Mesenteric fat pad (tissue), 1 donor: ENCODE results near the gene MET. TPM values are rescaled to one million over a fixed set of nuclear protein-coding genes. Genes with fewer than 3 reads are reported as not detected.
"Not testable (repeated sequence)": the region's sequence is repeated elsewhere in the genome, so short reads cannot be mapped to it uniquely, and the experiment has no call there.

ENCODE experiments used
- DNase-seq: peaks from one replicate; pipeline ENCODE4 v3.0.0-alpha.2; 2020; ENCODE audit warnings: low spot score
- total RNA-seq: library from RNA; stranded (reverse); fragmentation: NEBNext Ultra II Directional; extraction: Animal tissue kit (Norgen Biotek cat#: 25700); gene quantifications from one replicate; pipeline ENCODE4 v1.2.1, GENCODE V29; 2021
- donor health status: DM: yes; HTN: yes; CAD: no.

Gene MET
- total RNA-seq, 1 donor from 2014 or later: 18.4 TPM

DNA sequence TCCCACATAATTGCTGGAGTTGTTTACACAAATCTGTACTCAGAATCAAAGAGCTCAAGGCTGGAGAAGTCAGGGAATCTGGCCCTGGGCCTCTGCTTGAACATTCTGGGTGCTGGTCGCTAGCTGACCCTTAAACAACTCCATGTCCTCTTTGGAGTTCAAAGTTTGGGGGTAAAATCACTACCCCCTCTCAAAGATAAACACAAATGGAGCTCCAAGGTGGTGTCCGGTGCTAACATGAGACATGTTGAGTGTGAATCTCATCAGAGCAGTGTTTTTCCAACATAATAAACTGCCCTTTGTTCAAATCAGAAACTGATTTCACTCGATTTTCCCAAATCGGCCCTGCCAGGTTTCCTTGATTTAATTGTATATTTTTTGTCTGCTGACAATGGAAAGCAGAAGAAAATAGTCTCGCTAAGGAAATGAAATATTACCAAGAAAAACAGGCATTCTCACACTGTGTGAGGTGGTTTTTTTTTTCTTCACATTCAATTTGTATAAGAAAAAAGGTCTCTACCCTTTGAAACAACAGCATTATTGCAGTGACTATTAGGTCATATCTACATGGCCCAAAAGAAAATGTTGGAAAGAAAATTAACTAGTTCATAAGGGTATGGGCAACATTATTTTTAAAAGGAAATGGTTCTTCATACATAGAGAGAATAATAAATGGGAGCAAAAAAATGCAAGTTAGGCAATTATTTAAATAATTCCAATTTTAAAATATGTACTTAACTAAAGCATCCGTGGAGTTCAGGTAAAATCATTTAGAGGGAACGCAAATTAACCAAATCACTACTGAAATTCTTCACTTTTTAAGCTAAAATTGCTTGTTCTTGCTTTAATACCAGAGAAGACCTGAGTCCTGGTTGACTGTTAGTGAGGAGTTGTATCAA lies 134.3 kb downstream of the MET start:
- no peak for DNase-seq

DNA sequence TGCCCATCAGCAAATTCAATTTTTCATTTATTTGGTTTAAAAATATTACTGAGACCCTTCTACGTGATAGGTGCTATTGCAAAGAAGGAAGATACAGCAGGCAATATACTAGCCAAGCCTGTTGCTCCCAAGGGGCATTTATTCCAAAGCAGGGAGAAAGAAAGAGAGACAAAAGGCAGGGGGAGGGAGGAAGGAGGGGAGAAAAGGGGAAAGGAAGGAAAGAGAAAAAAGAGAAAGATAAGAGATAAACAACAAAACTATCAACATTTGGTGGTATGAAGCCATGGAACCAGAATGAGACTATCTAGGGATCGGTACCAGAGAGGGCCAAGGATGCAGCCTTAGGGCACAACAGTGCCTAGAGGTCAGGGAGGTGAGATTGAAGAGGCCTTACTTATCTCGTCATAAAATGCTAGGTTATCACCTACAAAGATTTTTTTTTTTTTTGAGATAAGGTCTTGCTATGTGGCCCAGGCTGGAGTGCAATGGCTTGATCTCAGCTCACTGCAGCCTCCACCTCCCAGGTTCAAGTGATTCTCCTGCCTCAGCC lies 135.1 kb downstream of the MET start:
- DNase-seq: no peak

DNA sequence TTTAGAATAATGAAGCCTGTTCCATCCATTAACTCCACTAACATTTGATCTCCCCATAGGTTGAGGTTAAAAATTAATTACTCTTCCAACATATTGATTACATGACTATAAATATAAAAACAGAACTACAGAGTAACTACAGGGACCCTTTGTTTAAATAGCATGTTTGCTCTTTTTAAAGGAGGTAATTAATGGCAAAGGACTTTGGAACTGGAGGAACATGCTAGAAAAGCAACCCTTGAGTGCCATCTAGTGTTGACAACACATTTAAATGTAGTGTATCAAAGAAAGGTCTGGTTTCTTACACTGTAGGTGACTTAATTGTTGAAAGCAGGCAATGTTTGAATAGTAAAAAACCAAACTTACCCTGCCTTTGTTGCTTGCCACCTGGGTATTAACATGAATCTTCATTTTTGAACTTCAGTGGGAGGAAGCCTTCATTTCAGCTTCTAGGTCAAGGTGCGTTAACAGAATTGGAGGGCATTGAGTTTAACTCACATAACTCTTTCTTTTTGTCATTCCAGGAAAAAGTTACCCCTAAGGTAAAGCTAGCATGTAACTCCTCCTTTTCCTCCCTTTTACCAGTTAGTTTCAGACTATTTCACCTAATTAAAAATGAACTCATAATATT lies 137.8 kb downstream of the MET start:
- DNase-seq: no peak

DNA sequence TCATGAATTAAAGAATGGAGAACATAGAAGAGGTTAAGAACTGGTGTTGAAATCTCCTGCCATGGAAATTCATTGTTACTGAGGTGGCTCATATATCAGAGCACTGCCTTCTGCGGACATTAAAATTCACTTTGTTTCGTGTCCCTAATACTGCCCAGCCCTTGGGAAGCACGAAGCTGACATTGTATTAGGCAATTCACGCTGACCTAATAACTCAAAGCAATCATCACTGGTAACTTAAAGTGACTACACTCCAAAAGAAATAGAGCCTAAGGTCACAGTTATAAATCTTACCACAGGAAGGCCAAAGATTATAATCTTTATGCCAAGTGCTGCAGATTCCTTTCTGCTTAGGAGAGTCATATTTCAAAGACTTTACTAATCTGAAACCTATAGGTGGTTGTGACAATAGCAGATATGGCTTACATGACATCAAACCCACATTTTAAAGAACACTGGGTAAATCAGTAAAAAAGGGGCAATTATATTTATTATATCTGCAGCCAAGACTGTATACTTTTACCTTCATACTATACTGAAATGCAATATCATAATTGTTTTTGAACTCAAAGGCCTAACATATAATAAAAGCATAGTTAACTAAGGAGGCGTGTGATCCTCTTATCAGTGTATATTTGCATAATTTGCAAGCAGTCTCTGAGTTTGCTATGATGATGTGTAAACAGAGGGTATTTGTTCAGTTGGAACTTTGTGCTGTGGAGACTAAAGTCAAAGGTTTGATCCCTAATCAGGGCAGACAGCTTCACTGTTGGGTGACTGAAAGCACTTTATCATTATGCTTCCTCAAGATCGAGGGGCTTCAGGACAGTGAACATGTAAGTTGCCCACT lies 138.5 kb downstream of the MET start:
- DNase-seq: no peak

DNA sequence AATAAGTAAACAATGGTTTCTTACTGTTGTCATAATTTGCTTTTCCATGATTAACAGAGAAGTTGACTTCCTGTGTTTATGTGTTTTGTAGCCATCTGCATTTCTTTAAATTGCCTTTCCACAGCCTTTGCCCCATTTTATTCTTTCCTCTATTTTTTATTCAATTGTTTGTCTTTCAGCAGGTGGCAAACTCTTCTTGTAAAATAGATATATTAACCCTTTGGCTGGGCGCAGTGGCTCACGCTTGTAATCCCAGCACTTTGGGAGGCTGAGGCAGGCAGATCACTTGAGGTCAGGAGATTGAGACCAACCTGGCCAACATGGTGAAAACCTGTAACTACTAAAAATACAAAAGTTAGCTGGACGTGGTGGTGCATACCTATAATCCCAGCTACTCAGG lies 139.8 kb downstream of the MET start:
- DNase-seq: no peak

DNA sequence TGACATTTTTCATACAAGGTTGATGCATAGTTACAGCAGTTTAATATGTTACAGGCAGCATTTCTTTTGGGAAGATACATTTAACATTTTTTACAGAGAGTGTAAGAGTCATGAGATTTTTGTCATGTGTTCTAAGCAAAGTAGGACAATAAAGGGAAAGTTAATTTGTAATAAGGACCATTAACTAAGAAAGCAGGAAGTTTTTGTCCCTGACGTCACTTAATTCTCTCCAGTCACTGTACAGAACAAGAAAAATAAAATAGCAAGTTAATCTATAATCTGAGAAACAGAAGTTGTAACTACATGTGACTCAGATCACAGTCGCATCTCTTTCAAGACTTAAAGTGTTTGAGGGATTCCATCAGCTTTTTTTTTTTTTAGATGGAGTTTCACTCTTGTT lies 140.9 kb downstream of the MET start:
- no peak for DNase-seq

DNA sequence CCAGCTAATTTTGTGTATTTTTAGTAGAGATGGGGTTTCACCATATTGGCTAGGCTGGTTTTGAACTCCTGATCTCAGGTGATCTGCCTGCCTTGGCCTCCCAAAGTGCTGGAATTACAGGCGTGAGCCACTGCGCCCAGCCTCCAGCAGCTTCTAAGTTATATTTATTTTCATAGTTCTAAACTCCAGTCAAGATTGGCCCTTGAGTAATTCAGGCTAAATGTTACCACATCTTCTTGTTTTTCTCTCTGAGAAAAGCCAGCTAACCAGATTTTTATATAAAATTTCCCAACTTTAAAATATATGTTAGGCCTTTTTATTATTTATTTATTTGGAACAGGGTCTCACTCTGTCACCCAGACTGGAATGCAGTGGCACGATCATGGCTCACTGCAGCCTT lies 141.4 kb downstream of the MET start:
- not testable (repeated sequence) for DNase-seq

DNA sequence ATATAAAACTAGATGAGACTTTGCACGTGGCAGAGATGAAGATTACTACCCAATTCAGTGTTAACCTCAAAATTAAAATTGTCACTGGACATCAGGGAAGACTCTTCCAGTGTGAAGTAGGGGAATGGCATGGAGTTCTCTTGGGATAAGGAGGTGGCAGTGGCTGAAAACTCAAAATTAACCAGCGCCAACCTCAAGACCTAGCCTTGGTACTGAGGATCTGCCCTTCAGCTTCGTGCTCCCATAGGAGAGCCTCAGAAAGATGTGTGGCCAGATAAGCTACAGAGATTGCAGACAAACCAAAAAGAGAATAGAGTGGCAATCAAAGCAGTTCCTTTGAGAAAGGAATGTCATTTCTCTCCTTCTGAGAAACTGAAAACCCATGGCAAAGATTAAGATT lies 143.0 kb downstream of the MET start:
- no peak for DNase-seq

DNA sequence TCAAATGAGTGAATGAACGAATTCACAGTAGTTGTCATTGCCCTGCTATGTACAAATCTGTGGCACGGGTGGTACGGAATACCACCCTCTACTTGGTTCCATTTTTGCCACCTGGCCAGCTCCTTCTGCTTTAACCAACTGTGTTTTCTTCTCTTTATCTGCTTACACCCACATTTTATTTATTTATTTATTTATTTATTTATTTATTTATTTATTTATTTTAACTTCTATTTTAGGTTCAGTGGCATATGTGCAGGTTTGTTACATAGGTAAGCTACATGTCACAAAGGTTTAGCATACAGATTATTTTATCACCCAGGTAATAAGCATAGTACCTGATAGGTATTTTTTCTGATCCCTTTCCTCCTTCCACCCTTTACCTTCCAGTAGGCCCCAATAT lies 148.2 kb downstream of the MET start:
- DNase-seq: no peak

DNA sequence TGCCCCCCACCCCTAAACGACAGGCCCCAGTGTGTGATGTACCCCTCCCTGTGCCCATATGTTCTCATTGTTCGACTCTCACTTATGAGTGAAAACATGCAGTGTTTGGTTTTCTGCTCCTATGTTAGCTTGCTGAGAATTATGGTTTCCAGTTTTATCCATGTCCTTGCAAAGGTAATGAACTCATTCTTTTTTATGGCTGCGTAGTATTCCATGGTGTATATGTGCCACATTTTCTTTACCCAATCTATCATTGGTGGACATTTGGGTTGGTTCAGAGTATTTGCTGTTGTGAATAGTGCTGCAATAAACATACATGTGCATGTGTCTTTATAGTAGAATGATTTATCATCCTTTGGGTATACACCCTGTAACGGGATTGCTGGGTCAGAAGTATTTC lies 149.7 kb downstream of the MET start:
- DNase-seq: not testable (repeated sequence)

DNA sequence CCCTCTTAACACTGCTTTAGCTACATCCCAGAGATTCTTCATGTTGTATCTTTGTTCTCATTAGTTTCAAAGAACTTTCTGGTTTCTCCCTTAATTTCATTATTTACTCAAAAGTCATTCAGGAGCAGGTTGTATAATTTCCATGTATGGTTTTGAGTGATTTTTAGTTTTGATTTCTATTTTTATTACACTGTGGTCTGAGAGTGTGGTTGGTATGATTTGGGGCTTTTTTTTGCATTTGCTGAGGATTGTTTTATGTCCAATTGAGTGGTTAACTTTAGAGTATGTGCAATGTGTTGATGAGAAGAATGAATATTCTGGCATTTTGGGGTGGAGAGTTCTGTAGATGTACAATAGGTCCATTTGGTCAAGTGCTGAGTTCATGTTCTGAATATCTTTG lies 152.5 kb downstream of the MET start:
- no peak for DNase-seq

DNA sequence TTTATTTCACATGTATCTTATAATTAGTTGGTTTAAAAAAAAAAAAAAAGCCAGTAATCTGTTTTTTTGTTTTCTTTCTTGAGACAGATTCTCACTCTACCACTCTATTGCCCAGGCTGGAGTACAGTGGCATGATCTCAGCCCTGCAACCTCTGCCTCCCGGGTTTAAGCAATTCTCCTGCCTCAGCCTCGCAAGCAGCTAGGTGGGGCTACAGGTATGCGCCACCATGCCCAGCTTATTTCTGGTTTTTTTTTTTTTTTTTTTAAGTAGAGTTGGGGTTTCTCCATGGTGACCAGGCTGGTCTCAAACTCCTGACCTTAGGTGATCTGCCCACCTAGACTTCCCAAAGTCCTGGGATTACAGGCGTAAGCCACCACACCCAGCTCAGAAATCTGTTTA lies 156.3 kb downstream of the MET start:
- no peak for DNase-seq

DNA sequence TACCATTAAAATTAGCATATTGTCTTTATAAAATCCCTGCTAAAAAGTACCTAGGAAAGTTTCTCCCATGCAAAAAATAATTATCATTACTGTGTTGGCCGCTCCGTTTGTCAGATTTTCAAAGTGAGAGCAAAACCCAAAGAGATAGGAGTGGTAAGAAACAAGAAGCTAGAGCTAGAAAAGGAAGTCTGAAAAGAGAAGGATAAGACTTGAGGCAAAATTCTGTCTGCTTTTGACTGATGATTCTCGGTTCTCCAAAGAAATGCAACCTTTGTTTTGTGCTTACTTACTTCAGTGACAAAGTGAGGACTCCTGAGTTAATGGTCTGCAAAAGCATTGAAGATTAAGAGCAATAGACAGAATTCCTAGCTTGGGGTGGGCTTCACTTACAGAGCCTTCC lies 157.0 kb downstream of the MET start:
- no peak for DNase-seq

DNA sequence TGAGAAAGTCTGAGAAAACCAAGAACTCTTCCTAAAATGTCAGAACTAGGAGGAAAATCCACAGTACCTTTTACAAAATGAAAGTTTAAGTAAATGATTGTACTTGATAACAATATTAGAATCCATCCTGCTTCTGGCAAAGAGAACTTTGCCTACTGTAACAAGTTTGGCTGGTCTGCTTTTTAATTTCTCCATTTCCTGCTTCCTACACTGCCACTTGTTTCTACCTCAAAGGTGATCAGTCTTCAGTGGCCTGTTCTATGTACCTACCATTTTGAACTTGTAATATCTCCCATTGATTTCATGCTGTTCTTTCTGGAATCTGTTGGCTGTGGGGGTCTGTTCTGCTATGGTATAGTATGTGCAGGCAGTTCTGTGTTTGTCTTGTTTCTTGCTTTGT lies 157.5 kb downstream of the MET start:
- no peak for DNase-seq

DNA sequence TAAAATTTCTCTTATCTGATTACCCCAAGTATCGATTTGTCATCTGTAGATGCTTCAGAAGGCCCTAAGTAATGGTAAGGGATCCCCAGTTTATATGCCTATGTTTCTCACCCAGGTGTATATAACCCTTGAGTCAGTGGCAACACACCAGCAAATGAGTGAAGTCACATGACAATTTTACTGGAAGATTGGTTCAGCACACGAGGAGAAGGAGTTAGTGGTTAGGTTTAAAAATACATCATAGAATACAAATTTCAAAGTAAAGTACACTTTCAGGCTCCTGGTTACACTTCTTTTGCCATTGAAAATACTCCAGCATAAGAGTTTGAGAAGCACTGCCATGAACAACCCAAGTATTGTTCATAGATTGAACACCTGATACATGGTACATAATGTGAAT lies 160.7 kb downstream of the MET start:
- no peak for DNase-seq

DNA sequence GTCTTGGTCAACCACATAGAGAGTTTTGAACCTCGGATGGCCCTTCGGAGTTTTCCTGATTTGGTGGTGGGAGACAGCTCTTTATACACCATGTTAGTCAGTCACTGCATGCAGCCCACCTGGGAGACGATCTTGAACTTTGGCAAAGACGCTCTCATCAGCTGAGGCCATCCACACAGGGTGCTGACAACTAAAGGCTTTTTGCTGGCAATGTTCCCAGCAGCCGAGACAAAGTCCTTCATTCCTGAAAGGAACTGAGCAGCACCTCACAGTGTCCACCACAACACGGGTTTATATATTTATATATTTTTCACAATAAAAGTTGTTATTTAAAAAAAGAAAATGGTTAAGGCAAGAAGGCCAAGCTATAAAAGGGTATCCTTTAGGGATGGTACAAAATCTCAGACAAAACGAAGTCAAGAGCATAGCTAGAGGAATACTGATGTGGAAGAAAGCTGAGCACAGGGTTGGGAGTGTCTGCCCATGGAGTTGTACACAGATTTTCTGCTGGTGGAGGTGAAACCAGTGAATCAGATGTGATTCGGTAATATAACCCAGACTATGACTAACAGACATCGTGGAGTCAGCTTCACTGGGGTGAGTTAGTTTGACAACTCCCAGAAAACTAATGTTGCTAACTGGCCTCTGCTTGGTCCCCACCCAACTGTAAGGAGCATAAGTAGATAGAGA lies 163.0 kb downstream of the MET start:
- no peak for DNase-seq

DNA sequence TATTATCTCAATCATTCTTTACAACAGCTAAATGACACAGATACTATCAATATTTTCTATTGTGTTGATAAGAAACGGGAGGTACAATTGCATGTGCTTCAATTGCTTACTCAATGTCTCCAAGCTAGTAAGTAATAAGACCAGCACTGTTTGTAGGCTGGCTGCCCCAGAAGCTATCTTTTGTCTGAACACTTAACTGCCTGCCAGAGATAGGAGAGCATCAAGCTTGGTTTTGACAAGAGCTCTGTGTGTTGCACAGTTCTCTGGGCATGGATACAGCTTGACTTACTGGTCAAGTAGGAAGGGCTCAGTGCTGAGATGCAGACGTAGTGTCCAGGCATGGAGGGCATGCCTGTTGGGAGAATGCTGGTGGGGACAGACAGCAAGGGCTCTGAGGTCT lies 164.1 kb downstream of the MET start:
- no peak for DNase-seq

DNA sequence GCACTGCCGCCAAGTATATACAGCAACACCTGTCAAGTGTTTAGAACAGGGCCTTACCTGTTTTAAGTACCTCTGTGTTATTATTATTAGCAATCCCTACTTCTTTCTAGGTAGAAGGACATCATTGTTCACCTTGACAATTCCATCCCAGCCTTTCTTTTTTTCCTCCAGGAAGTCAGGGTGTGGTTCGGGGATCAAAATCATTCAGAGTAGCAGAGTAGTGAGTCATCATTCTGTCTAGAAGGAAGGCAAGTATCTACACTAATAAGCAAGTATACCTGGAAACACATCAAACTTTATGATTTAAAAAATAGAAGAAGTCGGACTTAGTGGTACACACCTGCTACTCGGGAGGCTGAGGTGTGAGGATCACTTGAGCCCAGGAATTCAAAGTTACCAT lies 164.9 kb downstream of the MET start:
- DNase-seq: no peak

DNA sequence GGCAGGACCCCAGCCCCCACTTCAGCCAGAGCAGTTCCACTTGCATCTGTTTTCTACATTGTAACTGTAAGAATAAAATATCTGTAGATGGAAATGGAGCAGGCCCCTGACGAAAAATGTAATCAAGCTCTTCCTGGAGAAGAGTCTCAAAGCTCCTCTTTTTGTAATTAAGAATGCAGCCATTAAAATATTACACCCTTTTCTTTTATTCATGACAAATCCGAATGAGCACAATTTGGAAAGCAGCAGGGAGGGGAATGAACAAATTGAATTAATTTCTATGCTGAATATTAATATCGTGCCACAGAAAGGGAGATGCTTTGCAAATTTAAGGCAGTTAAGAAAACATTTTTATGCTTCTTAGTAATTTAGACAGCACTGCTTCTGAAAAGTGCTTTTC lies 165.6 kb downstream of the MET start:
- DNase-seq: no peak

DNA sequence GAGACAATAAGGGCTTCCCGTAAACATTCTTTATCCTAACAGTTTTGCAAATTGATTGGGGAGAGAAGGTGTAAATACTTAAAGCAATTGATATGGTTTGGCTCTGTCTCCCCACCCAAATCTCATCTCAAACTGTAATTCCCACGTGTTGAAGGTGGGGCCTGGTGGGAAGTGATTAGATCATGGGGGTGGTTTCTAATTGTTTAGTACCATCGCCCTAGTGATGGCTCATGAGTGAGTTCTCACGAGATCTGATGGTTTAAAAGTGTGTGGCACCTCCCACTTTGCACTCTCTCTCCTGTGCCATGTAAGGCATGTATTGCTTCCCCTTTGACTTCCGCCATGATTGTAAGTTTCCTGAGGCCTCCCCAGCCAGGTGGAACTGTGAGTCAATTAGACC lies 168.3 kb downstream of the MET start:
- no peak for DNase-seq

DNA sequence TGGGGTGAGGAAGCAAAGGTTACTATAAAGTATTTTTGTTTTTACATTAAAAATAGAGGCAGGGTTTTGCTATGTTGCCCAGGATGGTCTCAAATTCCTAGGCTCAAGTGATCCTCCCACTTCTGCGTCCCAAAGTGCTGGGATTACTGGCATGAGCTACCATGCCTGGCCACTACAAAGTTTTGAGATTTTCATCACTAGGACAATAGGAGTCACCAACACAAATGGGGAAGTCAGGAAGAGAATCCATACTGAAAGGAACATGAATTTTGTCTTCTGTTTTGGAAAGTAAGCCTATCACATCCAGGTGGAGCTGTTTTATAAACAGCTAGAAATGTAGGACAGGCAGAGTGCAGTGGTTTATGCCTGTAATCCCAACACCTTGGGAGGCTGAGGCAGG lies 170.4 kb downstream of the MET start:
- DNase-seq: no peak
